ENCODE data around the gene BRINP1. TPM values are rescaled to one million over a fixed set of nuclear protein-coding genes. Genes with fewer than 3 reads are reported as not detected.
A peak's percentile ranks its signal among the peaks of the same experiment; 100 is the strongest.

BRINP1 gene, protein sequence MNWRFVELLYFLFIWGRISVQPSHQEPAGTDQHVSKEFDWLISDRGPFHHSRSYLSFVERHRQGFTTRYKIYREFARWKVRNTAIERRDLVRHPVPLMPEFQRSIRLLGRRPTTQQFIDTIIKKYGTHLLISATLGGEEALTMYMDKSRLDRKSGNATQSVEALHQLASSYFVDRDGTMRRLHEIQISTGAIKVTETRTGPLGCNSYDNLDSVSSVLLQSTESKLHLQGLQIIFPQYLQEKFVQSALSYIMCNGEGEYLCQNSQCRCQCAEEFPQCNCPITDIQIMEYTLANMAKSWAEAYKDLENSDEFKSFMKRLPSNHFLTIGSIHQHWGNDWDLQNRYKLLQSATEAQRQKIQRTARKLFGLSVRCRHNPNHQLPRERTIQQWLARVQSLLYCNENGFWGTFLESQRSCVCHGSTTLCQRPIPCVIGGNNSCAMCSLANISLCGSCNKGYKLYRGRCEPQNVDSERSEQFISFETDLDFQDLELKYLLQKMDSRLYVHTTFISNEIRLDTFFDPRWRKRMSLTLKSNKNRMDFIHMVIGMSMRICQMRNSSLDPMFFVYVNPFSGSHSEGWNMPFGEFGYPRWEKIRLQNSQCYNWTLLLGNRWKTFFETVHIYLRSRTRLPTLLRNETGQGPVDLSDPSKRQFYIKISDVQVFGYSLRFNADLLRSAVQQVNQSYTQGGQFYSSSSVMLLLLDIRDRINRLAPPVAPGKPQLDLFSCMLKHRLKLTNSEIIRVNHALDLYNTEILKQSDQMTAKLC
- not detected for total RNA-seq (2021; ENCODE audit: unreplicated experiment)
- not detected for polyA plus RNA-seq (2012; ENCODE audit: insufficient read length)
- not detected for Bru-seq, nascent RNA
- not detected for BruChase-seq, experiment 1, labeled RNA remaining after a 2-hour chase
- not detected for BruChase-seq, experiment 2, labeled RNA remaining after a 6-hour chase
- long read RNA-seq: 0 reads

DNA sequence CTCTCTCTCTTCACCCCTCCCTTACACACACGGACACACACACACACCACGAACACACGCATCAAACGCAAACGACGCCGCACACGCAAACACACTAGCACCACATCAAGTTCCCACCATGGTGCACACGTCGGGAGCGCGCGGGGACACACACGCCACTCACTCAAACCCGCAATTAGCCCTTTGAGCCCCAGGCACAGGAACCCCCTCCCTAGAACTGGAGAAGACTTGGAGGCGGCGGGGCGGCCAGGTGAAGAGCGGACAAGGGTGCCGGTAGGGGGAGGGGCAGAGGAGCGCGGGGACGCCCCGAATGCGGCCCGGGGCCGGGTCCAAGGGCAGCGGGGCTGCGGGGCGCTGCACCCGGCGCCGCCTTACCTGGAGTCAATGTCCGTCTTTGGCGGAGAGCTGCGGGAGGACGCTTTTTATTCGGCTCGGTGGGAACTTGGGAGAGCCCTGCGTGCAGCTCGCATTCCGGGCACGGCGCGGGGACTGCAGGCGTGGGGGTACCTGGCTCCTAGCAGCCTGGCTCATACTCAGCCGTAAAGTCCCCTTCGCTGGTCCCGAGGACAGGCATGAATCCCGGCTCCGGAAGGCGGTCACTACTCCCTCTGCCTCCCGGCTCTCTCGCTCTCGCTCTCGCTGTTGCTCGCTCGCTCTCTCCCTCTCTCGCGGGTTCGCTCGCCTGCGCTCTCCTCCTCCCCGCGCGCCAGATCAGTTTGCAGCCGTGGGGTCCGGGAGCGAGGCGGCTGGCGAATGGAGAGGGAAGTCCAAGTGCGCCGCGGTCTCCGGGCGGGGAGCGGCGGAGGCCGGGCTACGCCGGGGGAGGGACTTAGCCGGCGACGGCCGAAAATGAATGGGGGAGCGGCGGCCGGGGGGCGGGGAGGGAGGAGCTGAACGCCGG lies at the start of gene BRINP1:
BRINP1 (minus strand) TSS at position 755 of the 901 bp plus-strand sequence. CDS start 56,080 bp downstream, outside the sequence.
- H3K36me3 ChIP-seq (ENCODE audit: control insufficient read depth, insufficient read depth, low read length): no peaks in the 10 kb centered on the region
- no peaks in the 10 kb centered on the region for H3K9me3 ChIP-seq (ENCODE audit: control insufficient read depth, insufficient read depth, low read depth, low read length)
- H3K4me3 ChIP-seq (ENCODE audit: low read depth in 2 of 2, low read length in 2 of 2): peak within 1 kb of the TSS in 1 of 2 experiments; percentile 4; a peak in 1 of 4 replicates
- BruUV-seq (replicated peaks): no TSS peak
- ChIA-PET CTCF (no interaction called here), POLR2A (no interaction called here)
- TF ChIP-seq TCF7L2 (IDR thresholded peaks at IDR 0.05; ENCODE audit: low read depth, low read length) (no peak), POLR2AphosphoS5 (IDR thresholded peaks at IDR 0.05; ENCODE audit: low read depth, low read length) (no peak), SIN3A (IDR thresholded peaks at IDR 0.05; ENCODE audit: borderline replicate concordance, insufficient read depth, low read depth, low read length) (no peak)
- TF ChIP-seq, protein P1, sequence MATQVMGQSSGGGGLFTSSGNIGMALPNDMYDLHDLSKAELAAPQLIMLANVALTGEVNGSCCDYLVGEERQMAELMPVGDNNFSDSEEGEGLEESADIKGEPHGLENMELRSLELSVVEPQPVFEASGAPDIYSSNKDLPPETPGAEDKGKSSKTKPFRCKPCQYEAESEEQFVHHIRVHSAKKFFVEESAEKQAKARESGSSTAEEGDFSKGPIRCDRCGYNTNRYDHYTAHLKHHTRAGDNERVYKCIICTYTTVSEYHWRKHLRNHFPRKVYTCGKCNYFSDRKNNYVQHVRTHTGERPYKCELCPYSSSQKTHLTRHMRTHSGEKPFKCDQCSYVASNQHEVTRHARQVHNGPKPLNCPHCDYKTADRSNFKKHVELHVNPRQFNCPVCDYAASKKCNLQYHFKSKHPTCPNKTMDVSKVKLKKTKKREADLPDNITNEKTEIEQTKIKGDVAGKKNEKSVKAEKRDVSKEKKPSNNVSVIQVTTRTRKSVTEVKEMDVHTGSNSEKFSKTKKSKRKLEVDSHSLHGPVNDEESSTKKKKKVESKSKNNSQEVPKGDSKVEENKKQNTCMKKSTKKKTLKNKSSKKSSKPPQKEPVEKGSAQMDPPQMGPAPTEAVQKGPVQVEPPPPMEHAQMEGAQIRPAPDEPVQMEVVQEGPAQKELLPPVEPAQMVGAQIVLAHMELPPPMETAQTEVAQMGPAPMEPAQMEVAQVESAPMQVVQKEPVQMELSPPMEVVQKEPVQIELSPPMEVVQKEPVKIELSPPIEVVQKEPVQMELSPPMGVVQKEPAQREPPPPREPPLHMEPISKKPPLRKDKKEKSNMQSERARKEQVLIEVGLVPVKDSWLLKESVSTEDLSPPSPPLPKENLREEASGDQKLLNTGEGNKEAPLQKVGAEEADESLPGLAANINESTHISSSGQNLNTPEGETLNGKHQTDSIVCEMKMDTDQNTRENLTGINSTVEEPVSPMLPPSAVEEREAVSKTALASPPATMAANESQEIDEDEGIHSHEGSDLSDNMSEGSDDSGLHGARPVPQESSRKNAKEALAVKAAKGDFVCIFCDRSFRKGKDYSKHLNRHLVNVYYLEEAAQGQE (IDR thresholded peaks at IDR 0.05; ENCODE audit: insufficient read depth in 1 of 2, low read depth in 2 of 2, low read length in 1 of 2): no peak
- TF ChIP-seq, protein P2, sequence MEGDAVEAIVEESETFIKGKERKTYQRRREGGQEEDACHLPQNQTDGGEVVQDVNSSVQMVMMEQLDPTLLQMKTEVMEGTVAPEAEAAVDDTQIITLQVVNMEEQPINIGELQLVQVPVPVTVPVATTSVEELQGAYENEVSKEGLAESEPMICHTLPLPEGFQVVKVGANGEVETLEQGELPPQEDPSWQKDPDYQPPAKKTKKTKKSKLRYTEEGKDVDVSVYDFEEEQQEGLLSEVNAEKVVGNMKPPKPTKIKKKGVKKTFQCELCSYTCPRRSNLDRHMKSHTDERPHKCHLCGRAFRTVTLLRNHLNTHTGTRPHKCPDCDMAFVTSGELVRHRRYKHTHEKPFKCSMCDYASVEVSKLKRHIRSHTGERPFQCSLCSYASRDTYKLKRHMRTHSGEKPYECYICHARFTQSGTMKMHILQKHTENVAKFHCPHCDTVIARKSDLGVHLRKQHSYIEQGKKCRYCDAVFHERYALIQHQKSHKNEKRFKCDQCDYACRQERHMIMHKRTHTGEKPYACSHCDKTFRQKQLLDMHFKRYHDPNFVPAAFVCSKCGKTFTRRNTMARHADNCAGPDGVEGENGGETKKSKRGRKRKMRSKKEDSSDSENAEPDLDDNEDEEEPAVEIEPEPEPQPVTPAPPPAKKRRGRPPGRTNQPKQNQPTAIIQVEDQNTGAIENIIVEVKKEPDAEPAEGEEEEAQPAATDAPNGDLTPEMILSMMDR (IDR thresholded peaks at IDR 0.05): no peak
- no peaks in the 10 kb centered on the region for H3K27me3 ChIP-seq (ENCODE audit: control insufficient read depth, insufficient read depth, low read length)
- no peaks in the 10 kb centered on the region for H3K4me1 ChIP-seq (ENCODE audit: control insufficient read depth, insufficient read depth, low read length)
- H3K27ac ChIP-seq (ENCODE audit: low read length): no peak within 1 kb of the TSS
- in situ Hi-C loops (cut with HindIII; ENCODE audit: low pct_unique_long_range_greater_than_20kb, low sequenced_read_pairs) (no loop called here), intact Hi-C loops (cut with micrococcal nuclease; ENCODE audit: unreplicated experiment) (loop anchor here (5.0 kb wide), 1 partner anchor 1587 kb away; no protein-coding TSS in a partner anchor)
- DNase-seq (ENCODE audit: low read depth, low spot score): no peak
- ATAC-seq: no peak

DNA sequence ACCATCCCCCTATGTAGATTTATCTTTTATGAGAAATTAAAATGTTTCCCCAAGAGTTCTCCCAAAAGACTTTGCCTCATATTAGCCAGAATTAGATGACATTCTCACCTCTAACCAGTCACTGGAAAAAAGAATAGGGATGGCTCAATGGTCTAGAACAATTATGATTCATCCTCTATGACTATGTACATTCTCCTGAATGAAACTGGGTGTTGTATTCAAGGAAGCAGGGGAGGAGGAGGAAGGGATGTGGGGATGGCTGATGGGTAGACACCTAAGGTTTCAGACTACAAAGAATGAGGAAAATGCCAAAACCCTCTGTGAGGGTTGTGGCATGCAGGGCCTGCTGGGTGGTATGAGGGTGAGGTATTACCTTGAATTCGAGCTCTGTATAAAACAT lies 49.5 kb upstream of the BRINP1 start:
- no peak for ATAC-seq
- H3K36me3 ChIP-seq (ENCODE audit: control insufficient read depth, insufficient read depth, low read length): no peaks in the 10 kb centered on the region
- H3K4me1 ChIP-seq (ENCODE audit: control insufficient read depth, insufficient read depth, low read length): no peaks in the 10 kb centered on the region
- intact Hi-C loops (cut with micrococcal nuclease; ENCODE audit: unreplicated experiment) (no loop called here), in situ Hi-C loops (cut with HindIII; ENCODE audit: low pct_unique_long_range_greater_than_20kb, low sequenced_read_pairs) (no loop called here)
- no peak overlapping the region for H3K27ac ChIP-seq (ENCODE audit: low read length)
- no peak overlapping the region for H3K4me3 ChIP-seq (ENCODE audit: low read depth in 2 of 2, low read length in 2 of 2)
- no peaks in the 10 kb centered on the region for H3K9me3 ChIP-seq (ENCODE audit: control insufficient read depth, insufficient read depth, low read depth, low read length)
- BruUV-seq (replicated peaks): no TSS peak
- TF ChIP-seq POLR2AphosphoS5 (IDR thresholded peaks at IDR 0.05; ENCODE audit: low read depth, low read length): no peak
- no peak for TF ChIP-seq SIN3A (IDR thresholded peaks at IDR 0.05; ENCODE audit: borderline replicate concordance, insufficient read depth, low read depth, low read length)
- TF ChIP-seq, protein P1 (IDR thresholded peaks at IDR 0.05; ENCODE audit: insufficient read depth in 1 of 2, low read depth in 2 of 2, low read length in 1 of 2): no peak
- TF ChIP-seq, protein P2 (IDR thresholded peaks at IDR 0.05): no peak
- TF ChIP-seq TCF7L2 (IDR thresholded peaks at IDR 0.05; ENCODE audit: low read depth, low read length): no peak
- H3K27me3 ChIP-seq (ENCODE audit: control insufficient read depth, insufficient read depth, low read length): no peaks in the 10 kb centered on the region
- DNase-seq (ENCODE audit: low read depth, low spot score): no peak
- ChIA-PET POLR2A (no interaction called here), CTCF (no interaction called here)

All from Panc1 (cell line).